Stimulated activated CD4-positive, alpha-beta T cell treated with anti-CD3 and anti-CD28 coated beads, Interleukin-2, amount 100 ng/mL, for 4 hours (primary cell): ENCODE measurements around the gene EIF2S1.
"Not testable (repeated sequence)": the region's sequence is repeated elsewhere in the genome, so short reads cannot be mapped to it uniquely, and the experiment has no call there.

ENCODE experiments used
- DNase-seq: peaks from one replicate; pipeline ENCODE4 v3.0.0-alpha.2; 2020; ENCODE audit warnings: low read depth

The EIF2S1 gene

DNA sequence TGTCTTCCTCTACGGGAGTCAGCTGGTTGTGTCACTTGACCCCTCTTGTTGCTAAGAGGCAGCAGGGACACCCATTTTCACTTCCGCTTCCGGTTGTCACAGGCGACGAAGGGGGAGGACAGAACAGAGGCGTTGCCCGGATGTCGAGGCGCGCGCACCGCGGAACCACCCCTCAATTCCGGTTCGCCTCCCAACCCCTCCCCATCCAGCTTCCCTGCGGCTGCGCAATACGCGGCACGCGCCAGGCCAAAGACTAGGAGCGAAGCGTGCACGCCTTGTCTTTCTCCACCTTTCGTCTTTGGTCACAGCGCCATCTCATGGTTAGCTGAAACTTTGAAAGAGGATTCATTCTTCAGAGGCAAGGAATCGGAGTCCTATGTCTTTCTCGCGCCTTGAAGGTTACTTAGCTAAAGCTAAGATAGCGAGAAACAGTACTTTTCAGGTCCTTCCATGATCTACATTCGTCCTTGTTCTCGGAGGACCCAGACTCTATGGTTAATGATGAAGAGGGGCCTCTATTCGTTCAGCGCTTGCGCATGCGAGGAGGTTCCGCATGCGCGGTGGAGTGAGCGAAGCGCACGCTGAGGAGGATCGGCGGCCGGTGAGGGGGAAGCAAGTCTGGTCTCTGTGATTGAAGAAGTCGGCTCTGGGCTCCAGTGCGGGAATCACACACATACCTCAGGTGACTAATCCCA, at the start of gene EIF2S1, which contains the start of gene ATP6V1D:
Gene EIF2S1, plus strand, starts transcription at position 554 of the 695 bp plus-strand sequence. CDS start 4,440 bp downstream, outside the sequence.
Gene ATP6V1D, minus strand, starts transcription at position 30 of the 695 bp plus-strand sequence. CDS start 106 bp downstream, outside the sequence.
- peak; percentile 99 for DNase-seq

DNA sequence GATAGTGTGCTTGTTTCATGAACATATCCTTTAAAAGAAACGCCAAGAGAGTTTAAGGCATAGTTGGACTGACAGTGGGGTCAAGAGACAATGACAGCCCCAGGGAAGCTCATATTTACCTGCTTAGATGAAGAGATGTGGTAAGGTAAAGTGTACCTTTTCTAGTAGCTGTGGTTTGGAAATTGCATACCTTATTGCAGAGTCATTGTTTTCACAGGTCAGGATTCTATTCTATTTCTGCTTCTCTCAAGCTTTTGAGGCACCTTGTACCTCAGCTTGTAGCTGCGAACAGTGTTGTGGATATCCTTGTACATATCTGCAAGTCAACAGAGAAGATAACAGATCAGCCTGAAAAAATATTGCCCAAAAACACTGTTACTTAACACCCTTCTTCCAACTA, 48.3 kb upstream of the EIF2S1 start:
- DNase-seq: no peak

DNA sequence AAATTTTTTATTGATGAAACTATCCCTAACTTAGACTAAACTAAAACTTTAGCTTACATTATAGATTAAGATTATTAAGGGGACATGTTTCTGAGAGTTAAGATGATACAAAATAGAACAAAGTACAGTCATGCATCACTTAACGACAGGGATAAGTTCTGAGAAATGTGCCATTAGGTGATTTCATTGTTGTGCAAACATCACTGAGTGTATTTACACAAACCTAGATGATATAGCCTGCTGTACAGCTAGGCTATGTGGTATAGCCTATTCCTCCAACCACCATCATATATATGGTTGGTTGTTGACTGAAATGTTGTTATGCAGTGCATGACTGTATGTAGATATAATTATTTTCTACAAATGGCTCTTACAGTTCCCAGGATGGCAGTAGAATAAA, 47.0 kb upstream of the EIF2S1 start:
- DNase-seq: no peak

DNA sequence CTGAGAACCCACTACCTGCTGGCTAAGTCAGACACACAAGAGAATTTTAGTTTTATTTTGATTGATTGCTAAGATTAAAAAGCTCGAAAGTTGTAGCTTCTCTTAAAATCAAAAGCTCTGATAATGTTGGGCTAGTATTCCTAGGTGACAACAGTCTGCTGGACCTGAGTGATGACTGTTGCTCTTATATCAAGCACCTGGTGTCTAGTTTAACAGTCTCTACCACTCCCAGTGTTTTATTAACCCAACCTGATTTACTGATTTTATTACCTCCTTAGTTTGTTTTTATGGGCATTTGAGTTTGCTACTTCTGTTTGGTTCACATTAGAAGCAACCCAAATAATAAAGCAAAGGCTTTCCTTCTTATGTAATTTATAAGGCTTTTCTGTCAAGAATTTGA, 42.3 kb upstream of the EIF2S1 start:
- DNase-seq: no peak

DNA sequence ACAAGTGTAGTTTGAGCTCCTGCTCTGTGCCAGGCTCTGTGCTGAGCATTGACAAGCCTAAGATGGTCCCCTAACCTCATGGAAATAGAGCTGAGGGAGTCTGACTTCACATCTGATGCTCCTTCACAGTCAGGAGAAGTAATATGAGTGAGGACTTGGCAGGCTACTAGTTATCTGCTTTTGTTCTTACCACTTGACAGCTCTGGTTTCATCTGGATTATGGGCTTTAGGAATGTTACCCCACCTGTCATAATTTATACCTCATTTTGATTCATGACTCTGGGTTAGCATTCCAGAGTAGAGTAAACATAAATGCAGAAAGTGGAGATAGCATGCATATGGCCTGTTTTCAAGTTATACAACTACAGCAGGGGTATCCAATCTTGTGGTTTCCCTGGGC, 41.0 kb upstream of the EIF2S1 start:
- DNase-seq: no peak

DNA sequence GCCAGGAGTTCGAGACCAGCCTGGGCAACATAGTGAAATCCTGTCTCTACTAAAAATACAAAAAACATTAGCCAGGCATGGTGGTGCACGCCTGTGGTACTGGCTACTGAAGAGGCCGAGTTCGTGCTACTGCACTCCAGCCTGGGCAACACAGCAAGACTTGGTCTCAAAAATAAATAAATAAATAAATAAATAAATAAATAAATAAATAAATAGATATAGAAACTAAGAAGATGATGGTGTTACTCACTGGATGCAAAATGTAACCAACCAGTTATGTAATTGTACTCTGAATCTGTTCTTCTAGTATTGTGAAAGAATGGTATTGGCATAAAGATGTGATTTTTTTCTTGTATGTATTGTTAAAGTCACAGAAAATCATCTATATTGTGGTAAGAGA, 30.5 kb upstream of the EIF2S1 start:
- DNase-seq: not testable (repeated sequence)

DNA sequence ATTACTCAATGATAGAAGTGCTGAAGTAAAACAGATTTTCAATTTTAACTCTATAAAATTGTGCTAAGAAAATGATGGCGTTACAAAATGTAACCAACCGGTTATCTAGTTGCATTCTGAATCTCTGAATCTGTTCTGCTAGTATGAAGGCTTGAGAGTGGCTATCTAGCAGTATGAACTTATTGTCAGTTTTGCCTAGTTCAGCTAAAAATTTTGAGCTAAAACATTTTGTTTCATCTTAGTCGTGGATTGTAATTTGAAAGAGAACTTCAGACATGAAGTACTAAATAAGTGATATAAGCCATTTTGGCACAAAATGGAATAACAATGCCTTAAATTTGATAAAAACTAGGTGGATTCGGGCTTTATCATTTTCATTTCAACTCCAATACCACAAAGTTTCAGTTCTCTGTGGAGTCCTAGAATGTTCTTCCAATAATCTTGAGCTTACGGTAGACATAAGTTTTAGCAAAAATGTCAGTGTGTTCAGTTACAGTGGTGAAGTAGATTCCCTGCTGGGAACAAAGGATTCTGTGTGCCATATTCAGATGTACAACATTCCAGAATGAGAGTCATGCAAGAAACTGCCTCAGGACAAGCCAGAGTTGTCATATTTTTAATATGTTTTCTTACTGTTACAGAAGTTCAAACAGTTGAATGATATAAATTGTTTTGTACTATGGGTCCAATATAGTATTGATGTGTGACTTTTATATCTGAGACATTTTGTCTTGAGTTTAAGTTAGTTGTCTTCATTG, 28.6 kb upstream of the EIF2S1 start:
- no peak for DNase-seq

DNA sequence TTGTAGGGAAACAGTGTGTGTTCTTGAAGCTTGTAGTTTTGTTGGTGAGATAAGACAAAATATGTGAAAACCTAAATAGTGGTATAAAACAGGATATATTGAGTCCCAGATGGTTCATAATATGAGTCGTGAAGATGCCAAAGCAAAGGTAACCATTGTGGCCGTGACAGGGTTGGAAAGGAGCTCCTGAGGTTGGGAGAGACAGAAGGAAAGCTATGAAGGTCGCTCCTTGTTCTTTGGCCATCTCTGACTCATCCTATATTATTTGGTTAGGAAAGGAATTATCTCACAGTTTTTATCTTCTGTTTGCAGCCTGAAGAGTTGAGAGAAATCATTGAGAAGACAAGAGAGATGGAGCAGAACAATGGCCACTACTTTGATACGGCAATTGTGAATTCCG, 27.7 kb upstream of the EIF2S1 start:
- DNase-seq: no peak

DNA sequence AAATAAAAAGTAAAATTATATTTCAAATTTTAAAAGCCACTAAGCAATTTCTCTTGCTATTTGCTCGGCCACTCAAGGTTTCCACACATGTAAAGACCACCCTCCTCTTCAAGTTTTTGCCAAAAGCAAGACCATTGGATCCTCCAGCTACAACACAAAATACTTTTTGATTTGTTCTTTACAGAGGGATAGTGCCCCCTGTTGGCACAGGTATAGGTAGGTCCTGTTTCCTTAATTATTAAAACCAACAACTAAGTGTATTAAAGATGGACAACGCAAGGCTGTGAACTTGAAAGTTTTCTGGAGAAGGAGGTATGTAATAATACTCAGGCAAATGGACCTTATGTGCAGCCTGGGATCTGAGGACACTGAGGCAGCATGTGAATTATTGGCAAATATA, 24.3 kb upstream of the EIF2S1 start:
- no peak for DNase-seq

DNA sequence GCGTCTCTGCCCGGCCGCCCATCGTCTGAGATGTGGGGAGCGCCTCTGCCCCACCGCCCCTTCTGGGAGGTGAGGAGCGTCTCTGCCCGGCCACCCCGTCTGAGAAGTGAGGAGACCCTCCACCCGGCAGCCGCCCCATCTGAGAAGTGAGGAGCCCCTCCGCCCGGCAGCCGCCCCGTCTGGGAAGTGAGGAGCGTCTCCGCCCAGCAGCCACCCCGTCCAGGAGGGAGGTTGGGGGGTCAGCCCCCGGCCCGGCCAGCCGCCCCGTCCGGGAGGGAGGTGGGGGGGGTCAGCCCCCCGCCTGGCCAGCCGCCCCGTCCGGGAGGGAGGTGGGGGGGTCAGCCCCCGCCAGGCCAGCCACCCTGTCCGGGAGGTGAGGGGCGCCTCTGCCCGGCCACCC, 18.9 kb upstream of the EIF2S1 start:
- DNase-seq: not testable (repeated sequence)

DNA sequence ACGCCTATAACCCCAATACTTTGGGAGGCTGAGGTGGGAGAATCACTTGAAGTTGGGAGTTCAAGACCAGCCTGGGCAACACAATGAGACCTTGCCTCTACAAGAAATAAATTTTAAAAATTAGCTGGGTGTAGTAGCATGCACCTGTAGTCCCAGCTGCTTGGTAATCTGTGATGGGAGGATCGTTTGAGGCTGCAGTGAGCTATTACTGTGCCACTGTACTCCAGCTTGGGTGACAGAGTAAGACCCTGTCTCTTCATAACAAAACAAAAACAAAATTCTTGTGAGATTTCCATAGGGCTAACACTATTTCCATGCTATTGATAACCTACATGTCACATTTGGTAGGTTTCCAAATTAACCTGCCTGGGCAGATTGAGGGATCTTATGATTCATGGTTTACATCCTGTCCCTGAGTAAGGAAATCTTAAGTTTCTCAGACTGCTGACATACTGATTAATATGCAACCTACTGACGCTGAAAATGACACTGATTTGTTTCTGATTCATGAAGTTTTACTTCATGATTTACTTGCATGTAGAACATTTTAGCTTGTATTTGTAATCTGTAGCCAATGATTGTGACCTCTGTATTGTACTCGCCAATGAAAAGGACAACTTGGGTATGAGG, 16.4 kb upstream of the EIF2S1 start:
- no peak for DNase-seq

DNA sequence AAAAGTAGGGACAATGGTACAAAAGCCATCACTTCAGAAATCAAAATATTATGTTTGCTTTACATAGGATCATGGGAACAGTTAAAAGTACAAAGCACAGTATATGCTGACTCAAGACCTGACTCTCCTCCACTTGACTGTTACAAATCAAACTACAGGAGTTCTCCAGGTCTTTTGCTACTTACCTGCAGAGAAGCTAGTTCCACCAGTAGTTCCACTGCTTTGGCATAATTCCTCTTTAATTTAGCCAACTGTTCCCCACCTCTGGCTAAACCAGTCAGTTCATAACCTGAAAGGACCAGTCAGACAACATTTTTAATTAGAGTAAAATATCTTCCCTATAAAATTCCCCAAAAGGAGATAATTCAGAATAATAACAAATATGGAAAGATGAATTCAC, 14.5 kb upstream of the EIF2S1 start:
- no peak for DNase-seq

DNA sequence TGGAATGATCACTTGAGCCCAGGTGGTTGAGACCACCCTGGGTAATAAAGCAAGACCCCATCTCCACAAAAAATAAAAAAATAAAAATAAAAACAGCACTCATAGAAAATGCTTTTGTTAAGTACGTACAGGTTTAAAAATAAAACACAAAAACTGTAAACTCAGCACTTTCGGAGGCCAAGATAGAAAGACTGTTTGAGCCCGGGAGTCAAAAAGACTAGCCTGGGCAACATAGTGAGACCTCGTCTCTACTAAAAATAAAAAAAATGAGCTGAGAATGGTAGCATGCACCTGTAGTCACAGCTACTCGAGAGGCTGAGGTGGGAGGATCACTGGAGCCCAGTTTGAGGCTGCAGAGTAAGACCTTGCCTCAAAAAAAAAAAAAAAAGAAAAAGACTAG, 8.1 kb upstream of the EIF2S1 start:
- no peak for DNase-seq

DNA sequence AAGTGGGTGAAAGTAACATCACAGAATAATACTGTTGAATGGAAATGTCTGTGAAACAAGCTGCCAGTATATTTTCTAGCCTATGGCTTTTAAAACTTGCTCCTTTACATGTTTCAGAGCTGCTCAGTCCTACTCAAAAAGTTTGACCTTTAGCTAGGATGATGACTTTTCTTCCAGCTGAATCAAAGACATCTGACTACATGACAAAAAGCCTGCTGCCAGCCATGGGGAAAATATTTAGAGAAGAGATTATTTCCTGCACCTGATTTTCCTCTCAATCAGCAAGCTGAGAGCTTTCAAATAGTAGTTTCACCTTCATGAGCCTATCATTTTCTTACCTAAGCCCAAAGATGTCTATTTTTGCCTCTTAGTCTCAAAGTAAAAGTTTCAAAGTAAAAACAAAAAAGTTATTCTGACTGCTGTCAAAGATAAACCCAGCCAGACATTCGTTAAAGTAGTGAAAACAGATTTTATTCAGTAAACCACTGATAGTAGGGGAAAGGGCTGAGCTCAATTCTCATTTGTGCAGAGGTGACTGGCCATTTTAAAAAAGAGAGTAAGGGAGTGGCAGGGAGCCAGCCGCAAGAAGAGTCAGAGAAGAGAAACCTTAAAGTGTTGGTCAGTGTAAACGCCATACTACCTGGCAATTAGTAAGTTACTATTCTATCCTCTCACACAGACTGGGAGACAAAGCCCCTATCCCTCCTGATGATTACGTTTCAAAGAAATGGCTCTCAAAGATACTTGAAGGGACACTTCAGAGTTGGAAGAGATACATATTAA, 2.8 kb upstream of the EIF2S1 start:
- no peak for DNase-seq

DNA sequence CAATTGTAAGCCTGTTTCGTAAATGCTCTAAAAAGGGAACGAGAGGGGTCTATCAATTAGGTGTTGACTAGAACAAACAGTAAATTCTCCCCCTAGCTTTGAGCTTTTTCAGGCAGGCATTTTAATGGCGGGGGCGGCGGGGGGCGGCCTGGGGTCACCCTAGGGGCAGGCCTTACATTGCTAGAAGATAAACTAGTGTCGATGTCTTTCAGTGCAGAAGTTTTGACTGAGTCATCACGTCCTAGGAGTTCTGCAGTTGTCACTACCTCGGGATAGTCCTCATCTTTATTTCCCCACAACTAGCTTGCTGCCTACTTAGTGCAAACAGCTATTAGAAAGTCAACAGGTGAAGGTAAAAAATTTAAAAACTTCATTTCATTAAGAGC, 2.2 kb upstream of the EIF2S1 start:
- DNase-seq: no peak

DNA sequence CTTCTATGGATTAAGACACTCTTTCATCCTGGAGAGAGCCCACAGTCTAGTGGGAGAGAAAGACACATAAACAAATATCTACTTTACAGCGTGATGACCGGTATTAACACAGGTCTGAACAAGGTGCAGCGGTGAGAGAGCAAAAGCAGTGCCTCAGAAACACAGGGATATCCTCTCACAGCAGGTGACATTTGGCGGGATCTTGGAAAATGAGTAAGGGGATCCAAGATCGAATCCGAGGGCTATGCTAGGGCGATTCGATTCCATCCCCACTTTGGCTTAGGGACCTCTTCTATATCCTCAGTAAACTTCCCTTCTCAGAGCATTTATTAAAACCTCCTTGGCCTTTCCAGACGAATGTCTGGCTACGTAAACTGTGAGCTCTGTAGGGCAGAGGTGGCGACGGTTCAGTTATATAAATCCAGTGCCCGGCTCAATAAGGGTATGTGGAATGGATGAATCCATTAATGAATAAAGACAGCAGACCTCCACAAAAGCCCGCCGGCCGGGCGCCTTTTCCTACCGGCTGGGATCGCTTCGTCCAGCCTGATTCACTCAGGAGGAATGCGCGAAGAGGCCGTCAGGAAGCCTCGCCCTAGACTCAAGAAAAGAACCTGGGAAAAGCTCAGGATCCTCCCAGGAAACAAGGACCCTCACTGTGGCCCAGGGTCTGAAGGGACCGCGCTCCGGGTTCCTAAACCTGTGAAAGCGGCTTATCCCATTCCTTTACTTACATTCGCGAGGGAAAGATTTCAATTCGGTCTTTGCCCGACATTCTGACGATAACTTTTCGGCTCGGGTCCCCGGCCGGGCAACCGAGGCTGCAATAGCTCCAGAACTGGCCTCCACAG, 979 bp upstream of the EIF2S1 start:
- no peak for DNase-seq

DNA sequence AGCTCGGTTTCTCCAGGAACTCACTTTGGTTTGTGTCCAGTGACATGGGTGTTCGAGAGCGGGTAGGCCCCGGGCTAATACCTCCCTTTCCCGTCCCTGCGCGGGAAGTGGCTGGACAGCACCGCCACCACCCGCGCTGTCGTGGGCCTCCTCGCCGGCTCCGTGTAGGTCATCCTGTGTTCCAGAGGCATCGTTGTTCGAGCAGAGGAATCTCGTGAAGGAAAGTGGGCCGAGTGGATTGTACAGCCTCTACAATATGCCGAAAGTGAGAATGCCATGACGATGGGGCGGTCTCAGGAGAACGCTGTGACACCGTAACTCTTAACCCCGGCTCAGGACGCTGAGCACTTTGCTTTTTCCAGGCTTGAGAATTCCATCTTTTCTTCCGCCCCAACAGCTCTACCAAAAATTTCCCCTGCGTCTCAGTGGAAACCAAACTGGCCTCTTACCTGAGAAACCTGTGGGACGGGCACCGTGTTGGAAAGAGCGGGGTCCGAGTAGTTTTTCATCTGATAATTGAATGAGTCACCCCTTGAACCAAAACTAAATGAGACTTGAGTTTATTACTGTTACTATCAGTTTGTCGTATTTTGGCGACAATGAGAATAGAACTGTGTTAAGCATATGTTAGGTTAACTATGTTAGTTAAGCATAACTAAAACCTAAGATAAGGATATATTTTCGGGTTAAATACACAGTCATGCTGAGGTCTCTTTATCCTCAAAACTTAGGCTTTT, 510 bp downstream of the EIF2S1 start:
- DNase-seq: peak; percentile 6

DNA sequence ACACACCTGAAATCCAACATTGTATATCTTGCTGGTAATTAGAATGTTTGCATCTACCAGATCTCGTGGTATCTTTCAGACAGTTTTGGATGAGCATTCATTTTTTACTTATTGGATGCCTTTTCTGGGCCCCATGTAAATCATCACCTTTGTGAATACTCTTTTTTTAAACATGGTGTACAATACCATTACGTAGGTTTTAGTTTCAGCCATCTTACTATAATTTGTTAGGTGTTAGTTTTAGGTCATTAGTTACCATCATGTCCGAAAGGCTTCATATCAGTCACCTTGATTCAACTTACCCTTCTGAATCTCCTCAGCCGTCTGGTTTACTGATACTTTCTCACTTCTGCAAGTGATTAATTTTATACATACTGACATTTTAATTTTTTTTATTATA, 5.3 kb downstream of the EIF2S1 start:
- DNase-seq: no peak

DNA sequence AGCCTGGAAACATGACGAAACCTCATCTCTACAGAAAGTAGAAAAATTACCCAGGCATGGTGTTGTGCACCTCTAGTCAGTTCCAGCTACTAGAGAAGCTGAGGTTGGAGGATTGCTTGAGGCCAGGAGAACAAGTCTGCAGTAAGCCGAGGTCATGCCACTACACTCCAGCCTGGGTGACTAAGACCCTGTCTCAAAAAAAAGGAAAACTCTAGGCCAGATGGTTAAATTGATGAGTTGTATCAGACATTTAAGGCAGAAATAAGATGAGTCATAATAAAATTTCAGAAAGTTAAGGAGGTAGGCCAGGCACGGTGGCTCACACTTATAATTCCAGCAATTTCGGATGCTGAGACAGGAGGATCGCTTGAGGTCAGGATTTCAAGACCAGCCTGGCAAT, 10.7 kb downstream of the EIF2S1 start:
- DNase-seq: no peak

DNA sequence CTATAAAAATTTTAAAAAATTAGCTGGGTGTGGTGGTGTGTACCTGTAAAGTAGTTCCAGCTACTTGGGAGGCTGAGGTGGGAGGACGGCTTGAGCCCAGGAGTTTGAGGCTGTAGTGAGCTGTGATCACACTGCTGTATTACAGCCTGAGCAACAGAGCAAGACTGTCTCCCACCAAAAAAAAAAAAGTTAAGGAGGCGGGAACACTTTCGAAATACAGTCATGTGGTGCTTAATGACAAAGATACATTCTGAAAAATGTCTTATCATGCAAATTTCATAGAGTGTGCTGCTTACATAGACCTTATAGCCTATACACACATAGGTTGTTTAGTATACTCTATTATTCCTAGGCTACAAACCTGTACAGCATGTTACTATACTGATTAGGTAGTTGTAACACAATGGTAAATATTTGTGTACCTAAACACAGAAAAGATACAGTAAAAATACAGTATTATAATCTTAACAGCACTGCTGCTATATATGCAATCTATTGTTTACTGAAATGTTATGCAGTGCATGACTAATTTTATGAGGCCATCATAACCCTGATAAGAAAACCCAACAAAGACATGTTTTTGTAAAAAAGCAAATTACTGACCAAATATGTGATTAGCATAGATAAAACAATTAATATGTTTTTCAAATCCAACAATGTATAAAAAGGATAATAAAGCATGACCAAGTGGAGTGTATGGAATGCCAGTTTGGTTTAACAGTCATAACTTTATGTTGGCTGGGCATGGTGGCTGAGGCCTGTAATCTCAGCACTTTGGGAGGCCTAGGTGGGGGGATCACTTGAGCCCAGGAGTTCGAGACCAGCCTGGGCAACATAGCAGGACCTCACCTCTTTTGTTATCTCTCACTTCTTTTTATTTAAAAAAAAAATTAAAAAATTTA, 11.4 kb downstream of the EIF2S1 start:
- no peak for DNase-seq
